GM12878 (cell line): ENCODE measurements around the gene HUS1. TPM values are rescaled to one million over a fixed set of nuclear protein-coding genes. Genes with fewer than 3 reads are reported as not detected.

ENCODE experiments used
- ATAC-seq: fragments of 200-7000 bp; cut with Tn5 transposase; 3 replicates; pipeline ENCODE4 v1.9.1; 2020; ENCODE audit warnings: mild to moderate bottlenecking, moderate library complexity
- BruUV-seq: library from RNA; stranded (reverse); fragments of 400-500 nt; replicated peaks from 2 replicates; lab custom pipeline; 2021; lab: Mats Ljungman, UMichigan
- CTCF ChIA-PET: fragments of 300-600 bp; sonication (Branson Sonifier 250); formaldehyde crosslinking; extraction: SDS; loops from one replicate; lab custom pipeline; 2021; ENCODE audit warnings: inconsistent platforms; lab: Yijun Ruan, JAX
- POLR2A ChIA-PET: fragments of 350-600 bp; formaldehyde crosslinking; extraction: SDS; loops from one replicate; lab custom pipeline; 2021; ENCODE audit warnings: inconsistent platforms; lab: Charles Lee
- RAD21 ChIA-PET: fragments of 300-600 bp; sonication (Branson Sonifier 250); formaldehyde crosslinking; loops from one replicate; lab custom pipeline; 2023; ENCODE audit warnings: antibody characterized with exemption; ENCODE audit not compliant: unreplicated experiment; lab: Charles Lee
- SMC1A ChIA-PET: fragments of 300-600 bp; sonication (Branson Sonifier 250); formaldehyde crosslinking; loops from one replicate; lab custom pipeline; 2023; ENCODE audit not compliant: unreplicated experiment, uncharacterized antibody; lab: Charles Lee
- DNase-seq: peaks from one replicate; pipeline ENCODE4 v3.0.0-alpha.2; 2011; ENCODE audit warnings: low read depth, low spot score
- FAIRE-seq: peaks from 3 replicates; lab custom pipeline; 2011; peaks lifted over from hg19 to GRCh38; lab: Jason Lieb, UNC
- H2AFZ ChIP-seq: 2 replicates; pipeline ENCODE4 v1.6.0; 2011; ENCODE audit warnings: low read depth, low read length, control low read depth; ENCODE audit not compliant: control insufficient read depth
- H3K27ac ChIP-seq: 2 replicates; pipeline ENCODE4 v1.5.1; 2011; ENCODE audit warnings: control low read depth; ENCODE audit not compliant: control insufficient read depth, insufficient read depth
- H3K27me3 ChIP-seq, 2 experiments: replicated peaks in 1 of 2; 2 replicates each; pipeline versions ENCODE4 v1.6.0 to v1.6.1; 2011; ENCODE audit warnings: low read length in 1 of 2; ENCODE audit not compliant: control insufficient read depth in 2 of 2, insufficient read depth in 2 of 2
- H3K36me3 ChIP-seq, 2 experiments: 2 replicates each; pipeline ENCODE4 v1.5.1; 2011; ENCODE audit warnings: low read length in 1 of 2; ENCODE audit not compliant: control insufficient read depth in 2 of 2, insufficient read depth in 2 of 2
- H3K4me1 ChIP-seq: 2 replicates; pipeline ENCODE4 v1.6.1; 2011; ENCODE audit warnings: mild to moderate bottlenecking, low read length, moderate library complexity, mixed read lengths; ENCODE audit not compliant: control insufficient read depth, insufficient read depth
- H3K4me2 ChIP-seq: 2 replicates; pipeline ENCODE4 v1.6.0; 2011; ENCODE audit warnings: control low read depth; ENCODE audit not compliant: control insufficient read depth, insufficient read depth
- H3K4me3 ChIP-seq: fragments of 200-600 bp; sonication (generic); 2 replicates; pipeline ENCODE4 v1.5.1; 2016
- H3K79me2 ChIP-seq: 2 replicates; pipeline ENCODE4 v1.6.0; 2011; ENCODE audit warnings: low read length; ENCODE audit not compliant: control insufficient read depth, insufficient read depth
- H3K9ac ChIP-seq: 2 replicates; pipeline ENCODE4 v1.8.0; 2011; ENCODE audit warnings: low read length, control low read depth, mixed read lengths; ENCODE audit not compliant: control insufficient read depth, insufficient read depth
- H3K9me3 ChIP-seq: replicated peaks from 3 replicates; pipeline ENCODE4 v1.5.1; 2011; ENCODE audit warnings: mild to moderate bottlenecking, low read length; ENCODE audit not compliant: control insufficient read depth, insufficient read depth
- H4K20me1 ChIP-seq: 2 replicates; pipeline ENCODE4 v1.6.0; 2011; ENCODE audit not compliant: control insufficient read depth, insufficient read depth
- CREM ChIP-seq: IDR thresholded peaks from 2 replicates; pipeline ENCODE4 v1.6.1; 2014; ENCODE audit warnings: antibody characterized with exemption, low read depth
- ETV6 ChIP-seq, 2 experiments: fragments of 450-650 bp in 1 of 2; IDR thresholded peaks in 1 of 2; conservative IDR thresholded peaks in 1 of 2; 2 replicates each; pipeline ENCODE4 v1.6.1; 2014; ENCODE audit warnings: antibody characterized with exemption in 1 of 2, borderline replicate concordance in 1 of 2, low read depth in 1 of 2, mild to moderate bottlenecking in 1 of 2, moderate library complexity in 1 of 2
- FOXK2 ChIP-seq: fragments of 450-650 bp; IDR thresholded peaks from 2 replicates; pipeline ENCODE4 v1.6.1; 2017; ENCODE audit warnings: mild to moderate bottlenecking, moderate library complexity
- GATAD2B ChIP-seq: fragments of 450-650 bp; conservative IDR thresholded peaks from 2 replicates; pipeline ENCODE4 v1.6.1; 2017; ENCODE audit warnings: low read depth, mild to moderate bottlenecking, moderate library complexity
- HCFC1 ChIP-seq: fragments of 150-350 bp; IDR thresholded peaks from 2 replicates; pipeline ENCODE4 v1.6.1; 2014; ENCODE audit warnings: low read length
- HDAC2 ChIP-seq: fragments of 200-600 bp; sonication (generic); IDR thresholded peaks from 2 replicates; pipeline ENCODE4 v1.6.1; 2017
- IKZF2 ChIP-seq, 2 experiments: fragments of 450-650 bp; IDR thresholded peaks; 2 replicates each; pipeline ENCODE4 v1.6.1; 2017; ENCODE audit warnings: mild to moderate bottlenecking in 2 of 2, moderate library complexity in 2 of 2
- MTA3 ChIP-seq: IDR thresholded peaks from 2 replicates; pipeline ENCODE4 v1.6.1; 2012; ENCODE audit warnings: low read length, inconsistent platforms, borderline replicate concordance
- PAX5 ChIP-seq: IDR thresholded peaks from 2 replicates; pipeline ENCODE4 v1.6.1; 2011; ENCODE audit warnings: low read depth, low read length, borderline replicate concordance
- RUNX3 ChIP-seq: IDR thresholded peaks from 2 replicates; pipeline ENCODE4 v1.6.1; 2012; ENCODE audit warnings: low read length, inconsistent platforms
- SMARCA5 ChIP-seq: fragments of 450-650 bp; IDR thresholded peaks from 2 replicates; pipeline ENCODE4 v1.6.1; 2017; ENCODE audit warnings: mild to moderate bottlenecking
- SMC3 ChIP-seq: IDR thresholded peaks from 2 replicates; pipeline ENCODE4 v1.6.1; 2011; ENCODE audit warnings: low read length, improper control_type of control experiment, borderline replicate concordance
- YY1 ChIP-seq: IDR thresholded peaks from 2 replicates; pipeline ENCODE4 v1.6.1; 2011; ENCODE audit warnings: low read depth, mild to moderate bottlenecking, low read length
- ZNF207 ChIP-seq: fragments of 450-650 bp; IDR thresholded peaks from 2 replicates; pipeline ENCODE4 v1.6.1; 2014; ENCODE audit warnings: antibody characterized with exemption, mild to moderate bottlenecking, borderline replicate concordance
- WGBS: methylation state at CpG from one replicate; pipeline ENCODE4 v1.1.6; 2016; ENCODE audit warnings: low lambda C conversion rate; ENCODE audit not compliant: insufficient replicate concordance, insufficient coverage; ENCODE audit errors: missing lambda C conversion rate; 5-methylcytosine and 5-hydroxymethylcytosine counted together
- in situ Hi-C: fragments of 300-500 bp; cut with MboI; formaldehyde crosslinking; loops from 9 replicates; pipeline ENCODE4 v1.14.3; 2018; ENCODE audit warnings: mixed read lengths
- intact Hi-C: fragments of 100-400 bp; cut with micrococcal nuclease; formaldehyde crosslinking; loops from one replicate; pipeline ENCODE4 v1.14.2; 2022; ENCODE audit not compliant: unreplicated experiment
- polyA plus RNA-seq, 11 experiments: library from polyadenylated mRNA; depleted of rRNA in 4 of 11; unstranded in 6 of 11; stranded (reverse) in 5 of 11; fragments of >200 nt; fragmentation: Nextera tagmentation in 4 of 11; fragmentation: Illumina TruSeq in 1 of 11; extraction: Ambion mirVana in 4 of 11; extraction: Trizol in 1 of 11; gene quantifications; 1 replicate in 1 of 11; 2 replicates in 10 of 11; pipeline versions ENCODE4 v1.2.1 to v1.2.3, GENCODE V29; 2011 to 2016; ENCODE audit warnings: inconsistent platforms in 2 of 11, missing spikeins in 2 of 11, low read depth in 1 of 11
- total RNA-seq, 4 experiments: library from RNA; depleted of rRNA in 3 of 4; stranded (reverse); fragments of >200 nt in 3 of 4; fragmentation: Illumina TruSeq in 1 of 4; extraction: Trizol in 1 of 4; gene quantifications; 2 replicates each; pipeline versions ENCODE4 v1.2.1 to v1.2.3, GENCODE V29; 2013 to 2021
- TF ChIP-seq, protein P1 (sequence below): IDR thresholded peaks from 2 replicates; pipeline ENCODE4 v1.6.1; 2011; ENCODE audit warnings: low read depth, mild to moderate bottlenecking, low read length, moderate library complexity, borderline replicate concordance; ENCODE audit errors: extremely low read depth
- TF ChIP-seq, protein P2 (sequence below): IDR thresholded peaks from 2 replicates; pipeline ENCODE4 v1.6.1; 2012; ENCODE audit warnings: low read depth, low read length, improper control_type of control experiment

The HUS1 gene
- total and polyA plus RNA-seq, 10 of the 15 experiments (the other 5 are each of a cell fraction or from before 2014, with no cell fraction given), result 10.4 to 35.5 (median 22.6) TPM

DNA sequence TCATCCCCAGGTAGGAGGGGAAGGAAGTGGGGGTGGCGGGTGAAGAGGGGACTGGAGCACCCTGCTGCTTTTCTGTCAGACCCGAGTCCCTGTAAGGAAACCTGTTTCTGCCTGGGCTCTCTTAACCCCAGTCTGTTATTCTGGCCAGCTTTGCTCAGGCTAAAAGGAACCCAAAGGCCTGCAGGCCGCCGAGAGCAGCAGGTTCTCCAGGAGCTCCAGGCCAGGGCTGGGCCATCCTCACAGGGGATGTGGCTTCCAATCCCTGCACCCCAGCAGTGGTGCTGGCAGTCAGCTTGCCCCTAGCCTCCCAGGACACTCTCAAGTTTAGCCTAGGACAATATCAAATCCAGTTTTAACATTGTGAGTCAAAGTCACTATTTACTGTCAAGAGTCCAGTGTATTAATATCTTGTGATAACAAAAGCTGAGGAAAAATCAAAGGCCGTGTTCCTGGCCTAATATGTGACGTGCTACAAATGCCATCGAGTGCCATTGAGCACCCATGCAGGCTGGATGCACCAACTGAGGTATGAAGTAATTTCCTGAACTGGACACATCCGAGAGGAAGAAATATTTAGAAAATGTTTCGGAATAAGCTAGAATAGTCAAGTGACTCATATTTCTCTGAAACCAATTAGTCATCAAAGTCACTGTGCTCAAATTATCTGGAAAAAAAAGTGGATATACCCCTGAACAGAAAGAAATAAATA, 38.1 kb downstream of the HUS1 start:
- intact Hi-C loops, result no loop called here

DNA sequence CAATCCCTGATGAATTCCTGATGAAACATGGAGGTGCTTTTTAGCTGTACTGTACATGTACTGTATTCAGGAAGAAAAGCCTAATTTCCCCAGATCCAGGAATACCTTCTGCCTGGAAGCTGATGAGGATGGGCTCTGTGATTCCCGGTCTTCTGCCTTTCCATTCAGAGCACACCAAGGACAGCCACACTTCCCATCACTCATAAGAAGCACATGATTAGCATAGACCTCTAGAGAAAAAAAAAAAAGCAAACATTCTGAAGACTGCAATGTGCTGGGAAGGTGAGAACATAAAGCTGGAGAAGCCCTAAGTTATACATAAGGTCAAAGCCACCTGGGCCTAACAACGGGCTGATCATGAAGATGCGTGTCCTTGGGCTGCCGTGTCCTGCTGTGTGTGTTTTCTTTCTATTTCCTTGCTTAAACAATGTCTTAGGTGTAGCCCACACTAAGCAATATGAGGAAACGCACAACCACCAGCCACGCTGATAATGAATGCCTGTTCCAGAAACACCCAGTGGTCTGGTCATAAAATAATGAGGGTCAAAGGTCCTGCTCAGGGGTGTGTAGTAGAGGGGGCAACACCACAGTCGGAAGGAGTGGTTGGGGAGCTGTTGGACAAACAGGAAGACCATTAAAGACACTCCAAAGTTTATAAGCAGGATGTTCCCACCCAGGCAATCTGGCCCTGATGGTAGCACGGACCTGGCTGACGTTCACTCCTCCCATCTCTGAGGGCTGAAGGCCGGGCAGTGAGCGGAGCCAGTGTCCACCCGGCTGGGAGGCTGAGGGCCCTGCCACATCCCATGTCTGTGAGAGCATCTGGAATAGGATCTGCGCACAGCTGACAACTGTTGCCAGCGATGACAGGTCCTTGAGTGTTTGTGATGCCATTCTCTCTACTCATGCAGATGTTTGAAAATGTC, 39.1 kb downstream of the HUS1 start:
- FAIRE-seq (no peak), DNase-seq (no peak), ATAC-seq (no peak)
- H3K4me3 ChIP-seq, result no peak overlapping the region
- H3K4me1 ChIP-seq, result peaks cover 28% of the 10 kb centered on the region
- H3K27ac ChIP-seq, result no peak overlapping the region
- no peaks in the 10 kb centered on the region for H4K20me1 ChIP-seq
- H3K9me3 ChIP-seq, result no peaks in the 10 kb centered on the region
- H3K79me2 ChIP-seq, result no peaks in the 10 kb centered on the region
- ChIA-PET POLR2A (no interaction called here), RAD21 (no interaction called here), CTCF (interaction anchor here (0.9 to 2.3 kb wide), 6 partner anchors 11 to 216 kb away, joined by 3 to 11 read pairs (median 4); no protein-coding TSS in a partner anchor), SMC1A (interaction anchor here (1.4 kb wide), 1 partner anchor 89 kb away, joined by 3 read pairs; no protein-coding TSS in a partner anchor)
- H3K36me3 ChIP-seq, result no peaks in the 10 kb centered on the region
- no peak overlapping the region for H3K4me2 ChIP-seq
- WGBS, result 84% methylated on average over 14 of the region's 14 CpGs
- H3K9ac ChIP-seq, result no peak overlapping the region
- no TSS peak for BruUV-seq
- no peaks in the 10 kb centered on the region; a peak in 2 of 4 replicates for H3K27me3 ChIP-seq
- TF ChIP-seq GATAD2B (no peak), HDAC2 (no peak), IKZF2 (IDR thresholded peaks at IDR 0.05) (no peak), ETV6 (conservative IDR thresholded peaks at IDR 0.05 in 1 of 2, IDR thresholded peaks at IDR 0.05 in 1 of 2; ENCODE audit: borderline replicate concordance in 1 of 2, low read depth in 1 of 2) (no peak), SMARCA5 (no peak), HCFC1 (no peak), PAX5 (no peak), YY1 (no peak), SMC3 (no peak), CREM (no peak), RUNX3 (no peak)
- TF ChIP-seq, protein P1, sequence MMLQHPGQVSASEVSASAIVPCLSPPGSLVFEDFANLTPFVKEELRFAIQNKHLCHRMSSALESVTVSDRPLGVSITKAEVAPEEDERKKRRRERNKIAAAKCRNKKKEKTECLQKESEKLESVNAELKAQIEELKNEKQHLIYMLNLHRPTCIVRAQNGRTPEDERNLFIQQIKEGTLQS, result no peak
- TF ChIP-seq, protein P2, sequence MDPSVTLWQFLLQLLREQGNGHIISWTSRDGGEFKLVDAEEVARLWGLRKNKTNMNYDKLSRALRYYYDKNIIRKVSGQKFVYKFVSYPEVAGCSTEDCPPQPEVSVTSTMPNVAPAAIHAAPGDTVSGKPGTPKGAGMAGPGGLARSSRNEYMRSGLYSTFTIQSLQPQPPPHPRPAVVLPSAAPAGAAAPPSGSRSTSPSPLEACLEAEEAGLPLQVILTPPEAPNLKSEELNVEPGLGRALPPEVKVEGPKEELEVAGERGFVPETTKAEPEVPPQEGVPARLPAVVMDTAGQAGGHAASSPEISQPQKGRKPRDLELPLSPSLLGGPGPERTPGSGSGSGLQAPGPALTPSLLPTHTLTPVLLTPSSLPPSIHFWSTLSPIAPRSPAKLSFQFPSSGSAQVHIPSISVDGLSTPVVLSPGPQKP, result no peak
- no peak overlapping the region for H2AFZ ChIP-seq
- in situ Hi-C loops (loop anchor here (5.0 to 25.0 kb wide), 2 partner anchors 172 to 1822 kb away; partner anchors contain the start of gene VWC2), intact Hi-C loops (no loop called here)

More for the DNA sequence above, 38.1 kb downstream of the HUS1 start:
- Histone ChIP-seq H4K20me1 (no peaks in the 10 kb centered on the region), H2AFZ (no peak overlapping the region), H3K79me2 (no peaks in the 10 kb centered on the region), H3K9ac (no peak overlapping the region), H3K27ac (no peak overlapping the region), H3K9me3 (no peaks in the 10 kb centered on the region), H3K4me3 (no peak overlapping the region), H3K36me3 (no peaks in the 10 kb centered on the region), H3K4me1 (peaks cover 26% of the 10 kb centered on the region), H3K4me2 (no peak overlapping the region), H3K27me3 (no peaks in the 10 kb centered on the region; a peak in 2 of 4 replicates)
- POLR2A ChIA-PET, result no interaction called here
- RAD21 ChIA-PET, result no interaction called here
- in situ Hi-C loops, result loop anchor here (5.0 to 25.0 kb wide), 2 partner anchors 171 to 1821 kb away; partner anchors contain the start of gene VWC2
- no peak for ATAC-seq
- CTCF ChIA-PET, result interaction anchor here (1.2 to 1.8 kb wide), 3 partner anchors 27 to 51 kb away, joined by 4 to 5 read pairs (median 4); no protein-coding TSS in a partner anchor
- no peak for FAIRE-seq
- SMC1A ChIA-PET, result no interaction called here
- WGBS, result 69% methylated on average over 9 of the region's 9 CpGs
- no peak for TF ChIP-seq ZNF207
- no peak for TF ChIP-seq FOXK2
- no peak for TF ChIP-seq MTA3
- BruUV-seq, result no TSS peak
- no peak for DNase-seq
